ENCODE data around the gene ZBTB7B.

Gene ZBTB7B

DNA sequence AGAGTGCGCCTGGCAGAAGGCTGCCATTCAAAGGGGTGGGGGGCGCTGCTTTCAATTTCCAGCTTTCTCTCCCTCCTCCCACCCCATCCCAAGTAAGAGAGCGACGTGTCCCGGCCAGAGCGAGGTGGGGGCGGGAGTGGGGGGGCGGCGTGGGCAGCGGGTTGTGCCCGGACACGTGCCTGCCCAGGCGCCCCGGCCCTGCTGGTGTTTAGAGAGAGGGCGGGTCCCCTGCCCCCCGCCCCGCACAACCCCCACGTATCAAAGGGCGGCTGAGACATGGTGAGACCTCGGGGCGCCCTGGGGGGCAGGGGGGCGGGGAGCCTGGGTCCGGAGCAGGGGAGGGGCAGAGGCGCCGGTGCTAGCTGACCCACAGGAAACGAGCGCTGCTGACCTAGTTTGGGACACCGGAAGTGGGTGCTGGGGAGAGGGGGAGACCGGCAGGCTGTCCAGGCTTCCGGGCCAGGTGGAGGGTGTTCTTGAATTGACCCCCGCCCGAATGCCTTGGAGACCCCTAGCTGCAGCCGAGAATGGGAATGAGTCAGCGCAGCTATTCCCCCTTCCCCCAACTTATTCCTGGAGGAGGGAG is 1.3 kb downstream of the ZBTB7B start:
- no peak for DNase-seq (ENCODE audit: low spot score)

GRCh38 chr1:155004352-155005075 is 1.9 kb downstream of the ZBTB7B start:
- no peak for DNase-seq (ENCODE audit: low spot score)

GRCh38 chr1:155005076-155006011 is 2.7 kb downstream of the ZBTB7B start:
- no peak for DNase-seq (ENCODE audit: low spot score)

GRCh38 chr1:155006601-155007101 is 4.0 kb downstream of the ZBTB7B start:
- peak; percentile 52 for DNase-seq (ENCODE audit: low spot score)

- no peak for DNase-seq (ENCODE audit: low spot score)
Observed at GRCh38 chr1:155007251-155007828, 4.7 kb downstream of the ZBTB7B start.

DNA sequence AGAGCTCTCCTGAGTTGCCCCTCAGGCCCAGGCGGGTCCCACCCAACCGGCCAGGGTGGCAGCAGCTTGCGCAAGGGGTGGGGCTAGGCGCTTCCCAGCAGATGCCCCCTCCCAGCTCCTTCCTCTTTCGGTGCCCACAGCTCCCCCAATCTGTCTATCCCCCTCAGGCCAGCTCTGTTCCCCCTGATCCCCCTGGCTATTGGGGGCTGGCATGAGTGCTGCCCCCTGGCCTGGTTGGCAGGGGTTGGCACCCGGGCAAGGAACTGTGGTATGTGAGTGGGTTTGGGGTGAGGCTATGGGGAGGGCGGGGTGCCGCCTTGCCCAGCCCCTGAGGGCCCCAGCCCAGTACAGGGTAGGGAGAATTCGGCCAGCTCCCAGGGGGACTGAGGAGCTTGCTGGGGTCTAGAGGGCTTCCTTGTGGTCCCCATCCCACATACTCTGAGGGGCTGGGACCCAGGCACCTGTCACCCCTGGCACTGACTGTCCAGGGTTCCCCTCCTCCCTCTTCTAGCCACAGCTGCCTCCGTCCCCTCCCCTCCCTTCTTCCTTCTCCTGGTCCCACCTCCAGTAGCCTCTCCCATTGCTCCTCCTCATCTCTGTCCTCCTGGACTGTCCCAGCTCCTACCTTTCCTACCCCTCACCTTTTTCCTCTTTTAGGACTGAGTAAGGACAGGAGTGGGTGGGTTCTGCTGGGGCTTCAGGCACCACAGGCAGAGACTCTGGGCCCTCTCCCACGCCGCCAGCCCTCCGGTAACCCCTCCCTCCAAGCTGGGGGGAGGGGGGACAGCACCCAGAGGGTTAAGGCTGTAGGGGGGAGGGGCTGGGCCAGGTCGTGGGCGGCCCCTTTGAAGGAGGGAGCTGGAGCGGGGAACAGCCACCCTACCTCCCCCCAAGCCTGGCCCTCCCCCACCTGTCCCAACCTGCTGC is 5.7 kb downstream of the ZBTB7B start:
- DNase-seq (ENCODE audit: low spot score): no peak

DNA sequence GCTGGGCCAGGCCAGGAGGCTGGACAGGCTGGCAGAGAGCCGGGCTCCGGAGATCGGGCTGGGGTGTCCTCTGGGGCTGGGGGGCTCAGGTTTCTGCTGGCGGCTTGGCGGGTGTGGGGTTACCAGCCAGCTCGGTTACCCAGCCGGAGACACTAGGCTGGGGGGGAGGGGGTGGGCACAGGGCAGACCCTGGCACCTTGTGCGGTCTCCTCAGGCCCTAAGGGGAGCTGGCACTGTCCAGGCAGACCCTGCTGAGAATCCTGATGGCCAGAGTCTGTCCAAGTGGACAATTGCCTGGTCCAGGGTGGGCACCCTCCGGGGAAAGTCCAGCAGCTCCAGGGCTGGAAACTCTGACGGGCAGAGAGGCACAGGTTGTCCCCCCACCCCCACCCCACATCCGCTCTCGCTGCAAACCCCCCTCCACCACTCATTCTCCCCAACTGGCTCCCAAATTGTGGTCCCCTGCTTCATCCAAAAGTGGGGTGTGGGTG is 6.7 kb downstream of the ZBTB7B start:
- no peak for DNase-seq (ENCODE audit: low spot score)

DNA sequence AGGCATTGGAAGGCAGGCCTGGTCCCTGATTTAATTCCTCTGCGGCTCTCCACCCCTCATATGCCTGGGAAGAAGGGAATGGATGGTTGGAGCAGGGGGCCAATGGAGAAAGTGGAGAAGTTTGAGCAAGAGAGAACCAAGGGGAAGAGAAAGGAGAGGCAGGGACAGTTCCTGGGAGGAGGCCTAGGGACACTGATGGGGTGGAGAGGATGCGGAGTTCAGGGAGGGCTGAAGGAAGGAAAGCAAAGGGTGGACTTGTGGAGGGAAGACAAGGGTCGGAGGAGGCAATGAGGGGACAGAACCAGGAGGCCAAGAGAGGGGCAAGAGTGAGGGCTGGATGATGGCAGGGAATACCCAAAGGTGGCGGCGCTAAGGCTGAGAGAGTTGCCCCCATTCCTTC is 7.1 kb downstream of the ZBTB7B start:
- DNase-seq (ENCODE audit: low spot score): no peak

DNA sequence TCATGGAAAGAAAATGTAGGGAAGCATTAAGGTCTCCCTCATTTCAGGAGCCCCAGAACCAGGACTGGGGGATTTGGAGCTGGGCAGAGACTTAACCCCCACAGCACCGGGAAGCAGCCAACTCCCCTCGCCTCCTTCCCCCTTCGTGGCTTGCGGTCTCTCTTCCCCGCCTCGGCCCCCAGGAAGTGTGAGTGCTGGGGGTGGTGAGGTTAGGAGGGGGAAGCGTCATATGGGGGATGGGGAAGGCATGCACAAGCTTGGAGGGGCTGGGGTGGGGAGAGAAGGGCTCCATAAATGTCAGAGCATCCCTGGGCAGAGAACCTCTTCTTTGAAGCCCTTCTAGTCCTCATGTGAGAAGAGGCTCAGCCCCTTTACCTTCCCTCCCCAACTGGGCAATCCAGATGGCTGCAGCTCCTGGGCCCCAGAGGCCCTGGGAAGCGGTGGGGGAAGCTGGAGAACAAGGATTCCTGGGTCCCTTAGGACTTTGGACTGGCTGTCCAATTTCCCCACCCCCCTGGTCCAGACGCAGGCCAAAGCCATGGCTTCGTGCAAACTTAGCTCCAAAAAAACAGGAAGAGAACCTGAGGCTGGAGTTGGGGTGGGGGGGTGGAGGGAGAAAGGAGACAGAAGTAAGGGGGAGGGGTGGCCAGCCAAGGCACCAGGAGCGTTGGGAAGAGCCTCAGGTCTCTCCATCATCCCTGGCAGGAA is 7.8 kb downstream of the ZBTB7B start:
- no peak for DNase-seq (ENCODE audit: low spot score)

- no peak for DNase-seq (ENCODE audit: low spot score)
Observed at GRCh38 chr1:155011004-155011416, 8.4 kb downstream of the ZBTB7B start.

GRCh38 chr1:155011437-155012025 is 8.9 kb downstream of the ZBTB7B start:
- DNase-seq (ENCODE audit: low spot score): no peak

- peak; percentile 37 for DNase-seq (ENCODE audit: low spot score)
Observed at GRCh38 chr1:155012026-155012546, 9.5 kb downstream of the ZBTB7B start.

DNA sequence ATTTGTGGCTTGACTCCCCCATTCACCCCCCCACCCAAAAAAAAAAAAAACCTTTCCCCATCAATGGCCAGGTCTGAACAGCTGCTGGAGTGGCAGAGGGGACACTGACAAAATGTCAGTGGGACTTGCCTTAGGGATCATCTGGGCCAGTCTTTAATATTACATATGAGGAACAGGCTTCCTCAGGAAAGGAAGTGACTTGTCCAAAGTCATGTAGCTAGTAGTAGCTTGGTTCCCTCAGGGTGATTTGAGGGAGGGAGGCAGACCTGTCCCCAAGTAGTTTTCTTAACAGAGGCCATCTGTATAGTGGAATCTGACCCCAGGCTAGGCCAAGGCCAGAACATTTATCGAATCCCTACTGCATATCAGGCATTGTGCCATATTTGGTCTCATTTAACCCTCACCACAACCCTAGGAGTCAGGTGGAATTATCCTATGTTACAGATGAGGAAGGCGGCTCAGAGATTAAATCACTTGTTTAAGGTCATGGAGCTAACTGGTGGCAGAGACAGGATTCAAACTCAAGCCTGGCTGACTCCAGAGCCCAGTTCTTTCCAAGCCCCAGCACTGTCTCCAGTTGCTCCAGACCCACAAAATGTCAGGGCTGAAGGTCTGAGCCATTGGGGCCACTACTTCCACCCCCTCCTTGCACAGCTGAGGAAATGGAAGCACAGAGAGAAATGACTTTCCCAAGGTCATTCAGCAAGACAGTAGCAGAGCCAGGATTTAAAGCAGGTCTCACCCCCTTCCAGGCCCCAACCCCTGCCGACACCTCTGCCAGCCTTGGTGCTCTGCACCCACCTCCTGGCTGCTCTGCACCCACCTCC is 10.4 kb downstream of the ZBTB7B start:
- no peak for DNase-seq (ENCODE audit: low spot score)

DNA sequence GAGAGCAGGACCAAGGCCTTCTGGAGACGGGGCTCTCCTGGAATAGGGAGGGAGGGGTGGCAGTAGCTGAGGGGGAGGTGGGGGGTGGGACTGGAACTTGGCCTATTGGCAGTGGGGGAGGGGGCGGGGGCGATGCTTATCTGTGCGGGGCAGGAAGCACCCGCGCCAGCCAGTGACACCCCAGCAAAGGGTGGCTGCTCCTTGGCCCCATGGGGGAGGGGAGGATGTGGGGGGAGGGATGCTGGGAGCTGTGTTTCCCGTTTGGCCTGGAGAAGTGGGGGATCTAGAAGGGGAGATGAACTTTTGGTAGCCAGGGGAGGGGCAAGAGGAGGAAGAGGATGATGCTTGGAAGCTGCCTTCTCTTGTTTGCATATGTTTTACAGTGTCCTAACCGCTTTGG is 11.0 kb downstream of the ZBTB7B start:
- DNase-seq (ENCODE audit: low spot score): peak; percentile 30

- no peak for DNase-seq (ENCODE audit: low spot score)
Observed at GRCh38 chr1:155014709-155015508, 12.3 kb downstream of the ZBTB7B start.

DNA sequence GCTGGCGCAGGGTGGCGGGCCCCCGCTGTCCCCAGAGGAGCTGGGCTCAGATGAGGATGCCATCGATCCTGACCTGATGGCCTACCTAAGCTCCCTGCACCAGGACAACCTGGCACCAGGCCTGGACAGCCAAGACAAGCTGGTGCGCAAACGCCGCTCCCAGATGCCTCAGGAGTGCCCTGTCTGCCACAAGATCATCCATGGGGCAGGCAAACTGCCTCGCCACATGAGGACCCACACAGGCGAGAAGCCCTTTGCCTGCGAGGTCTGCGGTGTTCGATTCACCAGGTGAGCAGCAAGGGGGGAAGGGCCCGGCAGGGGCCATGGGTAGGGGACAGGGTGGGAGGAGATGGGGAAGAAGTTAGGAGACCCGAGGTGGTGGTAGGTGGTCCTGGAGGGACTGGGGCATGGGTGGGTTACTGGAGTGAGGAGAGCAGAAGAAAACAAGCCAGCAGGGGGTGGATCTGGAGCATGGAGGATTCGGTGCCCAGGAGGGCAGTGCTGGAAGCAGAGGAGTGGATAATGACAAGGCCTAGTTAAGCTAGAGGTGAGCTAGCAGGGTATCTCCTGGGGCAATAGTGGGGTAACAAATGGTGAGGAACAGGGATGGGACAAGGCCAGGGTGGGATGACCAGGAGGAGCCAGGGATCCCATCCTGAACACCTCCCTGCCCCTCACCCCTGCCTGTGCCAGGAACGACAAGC is 13.1 kb downstream of the ZBTB7B start:
- no peak for DNase-seq (ENCODE audit: low spot score)

DNA sequence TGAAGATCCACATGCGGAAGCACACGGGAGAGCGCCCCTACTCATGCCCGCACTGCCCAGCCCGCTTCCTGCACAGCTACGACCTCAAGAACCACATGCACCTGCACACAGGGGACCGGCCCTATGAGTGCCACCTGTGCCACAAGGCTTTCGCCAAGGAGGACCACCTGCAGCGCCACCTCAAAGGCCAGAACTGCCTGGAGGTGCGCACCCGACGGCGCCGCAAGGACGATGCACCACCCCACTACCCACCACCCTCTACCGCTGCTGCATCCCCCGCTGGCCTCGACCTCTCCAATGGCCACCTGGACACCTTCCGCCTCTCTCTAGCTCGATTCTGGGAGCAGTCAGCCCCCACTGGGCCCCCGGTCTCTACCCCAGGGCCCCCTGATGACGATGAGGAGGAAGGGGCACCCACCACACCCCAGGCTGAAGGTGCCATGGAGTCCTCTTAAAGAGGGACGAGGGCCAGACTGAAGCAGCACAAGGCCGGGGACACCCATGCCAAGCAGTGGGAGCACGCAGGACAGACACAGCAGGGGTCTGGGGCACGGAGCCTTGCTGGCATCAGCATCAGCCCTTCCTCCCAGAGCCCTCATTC is 13.7 kb downstream of the ZBTB7B start:
- DNase-seq (ENCODE audit: low spot score): no peak
